Measurements from ENCODE around the gene SULT1E1. TPM values are rescaled to one million over a fixed set of nuclear protein-coding genes. Genes with fewer than 3 reads are reported as not detected.

The SULT1E1 gene
- total and polyA plus RNA-seq, 2 donors (not counting 1 experiment from before 2014, with no cell fraction given): not detected

- no peaks in the 10 kb centered on the region for H3K27me3 ChIP-seq (replicated peaks in 1 of 4; ENCODE audit: control extremely low read depth in 1 of 4, control insufficient read depth in 3 of 4, insufficient read depth in 4 of 4, low read length in 3 of 4)
- H3K4me2 ChIP-seq (replicated peaks; ENCODE audit: low read depth, low read length, poor library complexity, severe bottlenecking): no peak overlapping the region
- no peaks in the 10 kb centered on the region for H3K4me1 Mint-ChIP-seq
- no peak for DNase-seq
- no peak for ATAC-seq (ENCODE audit: low read depth)
- ChIA-PET CTCF (no interaction called here), POLR2A (no interaction called here)
- no peaks in the 10 kb centered on the region for H3K79me2 ChIP-seq (ENCODE audit: control insufficient read depth, insufficient read depth, low read length)
- TF ChIP-seq EZH2 (IDR thresholded peaks at IDR 0.05; ENCODE audit: borderline replicate concordance, insufficient read depth, low read depth, low read length, poor library complexity, severe bottlenecking) (no peak), CTCF (IDR thresholded peaks at IDR 0.05) (no peak)
- H3K9me3 Mint-ChIP-seq (ENCODE audit: insufficient read depth): no peaks in the 10 kb centered on the region
- H4K20me1 ChIP-seq (ENCODE audit: control insufficient read depth, insufficient read depth, low read length, poor library complexity, severe bottlenecking): no peaks in the 10 kb centered on the region
- H3K27ac ChIP-seq (ENCODE audit: low read length in 2 of 2): no peak overlapping the region
- intact Hi-C loops (cut with micrococcal nuclease): no loop called here
- no peak overlapping the region for H2AFZ ChIP-seq (ENCODE audit: insufficient read depth, low read depth, low read length, poor library complexity, severe bottlenecking)
- H3K27me3 Mint-ChIP-seq: no peaks in the 10 kb centered on the region
- H3K4me3 ChIP-seq (ENCODE audit: control extremely low read depth in 1 of 5, extremely low read depth in 1 of 5, insufficient read depth in 1 of 5, low read depth in 2 of 5, low read length in 4 of 5): no peak overlapping the region
- H3K9me3 ChIP-seq (ENCODE audit: control extremely low read depth in 1 of 3, control insufficient read depth in 2 of 3, insufficient read depth in 1 of 3, low read length in 2 of 3): no peaks in the 10 kb centered on the region
- H3K36me3 ChIP-seq (replicated peaks in 1 of 2; ENCODE audit: control extremely low read depth in 1 of 2, control insufficient read depth in 1 of 2, extremely low read depth in 1 of 2, insufficient read depth in 2 of 2, low read length in 1 of 2): no peaks in the 10 kb centered on the region
- H3K4me3 Mint-ChIP-seq: no peak overlapping the region
- H3K4me1 ChIP-seq (ENCODE audit: control insufficient read depth in 2 of 2, insufficient read depth in 2 of 2, low read length in 2 of 2): no peaks in the 10 kb centered on the region
- no peak overlapping the region for H3K27ac Mint-ChIP-seq
- H3K9ac ChIP-seq (ENCODE audit: low read length): no peak overlapping the region
Observed at GRCh38 chr4:69793732-69794131, 66.2 kb downstream of the SULT1E1 start.

Other genes with a start within 250 kb of the SULT1E1 start
- not detected in 2 replicates for gene UGT2A2, start 220.5 kb downstream of the SULT1E1 start, total RNA-seq
- not detected in 2 replicates for gene UGT2A2, start 220.5 kb downstream of the SULT1E1 start, polyA plus RNA-seq
- gene UGT2A1, start 206.9 kb downstream of the SULT1E1 start, total RNA-seq: not detected in 2 replicates
- gene UGT2A1, start 206.9 kb downstream of the SULT1E1 start, polyA plus RNA-seq: not detected in 2 replicates
- 0.10 and 0.12 TPM in 2 replicates for gene SULT1B1, start 99.5 kb downstream of the SULT1E1 start, total RNA-seq
- gene SULT1B1, start 99.5 kb downstream of the SULT1E1 start, polyA plus RNA-seq: 0.01 and 0.26 TPM in 2 replicates
- not detected in 2 replicates for gene CSN1S1, start 70.9 kb upstream of the SULT1E1 start, total RNA-seq
- not detected in 2 replicates for gene CSN1S1, start 70.9 kb upstream of the SULT1E1 start, polyA plus RNA-seq
- not detected in 2 replicates for gene CSN2, start 105.6 kb upstream of the SULT1E1 start, total RNA-seq
- not detected in 2 replicates for gene CSN2, start 105.6 kb upstream of the SULT1E1 start, polyA plus RNA-seq
- not detected in 2 replicates for gene STATH, start 135.8 kb upstream of the SULT1E1 start, total RNA-seq
- not detected in 2 replicates for gene STATH, start 135.8 kb upstream of the SULT1E1 start, polyA plus RNA-seq
- gene HTN3, start 168.3 kb upstream of the SULT1E1 start, total RNA-seq: not detected in 2 replicates
- gene HTN3, start 168.3 kb upstream of the SULT1E1 start, polyA plus RNA-seq: not detected in 2 replicates
- not detected in 2 replicates for gene HTN1, start 190.3 kb upstream of the SULT1E1 start, total RNA-seq
- gene HTN1, start 190.3 kb upstream of the SULT1E1 start, polyA plus RNA-seq: not detected in 2 replicates

Data from B cell (primary cell).